NCI-H1105 (cell line): ENCODE results near the gene ULK2.

Experiments
- DNase-seq: peaks from one replicate; lab custom pipeline; 2025; lab: John Stamatoyannopoulos, UW

ULK2 gene

DNA sequence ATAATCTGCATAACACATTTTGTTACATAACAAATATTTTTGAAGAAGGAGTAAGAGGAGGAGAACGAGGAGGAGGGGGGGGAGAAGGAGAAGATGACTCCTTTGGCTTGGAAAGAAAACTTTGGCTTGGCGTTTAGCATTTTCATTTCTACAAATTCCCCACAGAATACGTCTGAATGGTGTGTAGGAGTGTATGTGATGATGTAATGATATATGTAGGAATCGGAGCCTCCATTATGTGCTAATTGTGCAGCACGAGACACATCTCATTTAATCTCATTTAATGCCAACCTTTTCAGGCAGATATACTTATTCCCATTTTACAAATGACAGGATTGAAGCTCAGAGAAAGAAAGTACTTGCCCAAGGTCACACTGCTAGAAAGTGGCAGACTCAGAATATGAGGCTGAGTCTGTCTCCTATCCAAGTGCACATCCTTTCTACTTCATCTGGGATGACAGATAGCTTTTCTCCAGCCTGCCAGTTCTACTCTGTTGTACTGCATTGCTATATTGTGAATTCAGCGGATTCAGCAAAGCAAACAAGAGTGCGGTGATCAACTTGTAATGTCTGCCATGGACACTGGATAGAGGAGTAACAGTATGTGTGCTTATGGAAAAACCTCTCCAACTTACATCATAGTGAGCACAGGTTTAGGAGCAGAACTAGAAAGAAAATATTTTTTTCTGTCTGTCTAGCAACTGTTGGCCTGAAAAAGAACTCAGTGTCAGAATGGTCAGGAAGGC, 140.9 kb downstream of the ULK2 start:
- DNase-seq = no peak

DNA sequence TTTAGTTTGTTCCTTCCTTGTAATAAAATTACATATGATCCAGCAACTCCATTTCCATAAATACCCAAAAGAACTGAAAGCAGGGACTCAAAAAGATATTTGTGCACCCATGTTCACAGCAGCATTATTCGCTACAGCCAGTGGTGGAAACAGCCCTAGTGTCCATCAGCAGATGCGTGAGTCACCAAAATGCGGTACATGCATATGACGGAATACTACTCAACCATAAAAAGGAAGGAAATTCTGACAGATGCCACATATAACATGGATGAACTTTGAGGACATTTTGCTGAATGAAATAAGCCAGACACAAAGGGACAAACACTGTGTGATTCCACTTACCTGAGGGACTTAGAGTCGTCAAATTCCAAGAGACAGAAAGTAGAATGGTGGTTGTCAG, 142.2 kb downstream of the ULK2 start:
- no peak for DNase-seq

GRCh38 chr17:19724501-19725420, 143.0 kb downstream of the ULK2 start:
- no peak for DNase-seq

DNA sequence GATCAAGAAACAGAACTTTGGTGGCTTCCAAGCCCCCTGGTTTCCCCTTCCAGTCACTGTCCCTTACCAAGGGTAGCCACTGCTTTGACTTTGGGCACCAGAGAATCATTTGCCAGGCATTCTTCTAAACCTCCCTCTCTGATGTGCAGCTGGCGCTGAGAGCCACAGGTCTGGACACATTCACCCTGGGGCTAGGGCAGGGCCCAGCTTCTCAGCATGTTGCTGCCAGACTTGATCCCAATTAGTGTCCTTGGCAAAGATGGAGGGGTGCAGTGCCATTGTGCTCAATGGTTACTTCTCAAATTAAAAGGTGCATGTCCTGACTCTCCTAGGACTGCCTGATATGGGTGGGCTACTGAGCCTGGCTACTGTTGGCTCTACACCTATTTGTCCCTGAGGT, 143.8 kb downstream of the ULK2 start:
- DNase-seq = no peak
